Omental fat pad (tissue), 4 donors: ENCODE data around the gene NXPH3. TPM values are rescaled to one million over a fixed set of nuclear protein-coding genes. Genes with fewer than 3 reads are reported as not detected.

Experiments used
- ATAC-seq: fragments of 150-250 bp; one replicate; pipeline ENCODE4 v1.9.1; 2016; ENCODE audit warnings: mild to moderate bottlenecking, moderate library complexity; ENCODE audit not compliant: low FRiP score
- DNase-seq: peaks from one replicate; pipeline ENCODE4 v3.0.0-alpha.2; 2019; ENCODE audit warnings: low spot score
- CTCF ChIP-seq, 3 donors: fragments of 450-650 bp; IDR thresholded peaks; one replicate each; pipeline ENCODE4 v1.5.1; 2016 to 2017; ENCODE audit warnings: antibody characterized with exemption in 3 of 3, mild to moderate bottlenecking in 3 of 3, moderate library complexity in 2 of 3
- total RNA-seq, 4 donors: library from RNA; depleted of rRNA; stranded (reverse); fragments of >200 nt; gene quantifications; one replicate each; pipeline ENCODE4 v1.1.0, GENCODE V29; 2016

NXPH3 gene
- total RNA-seq, 4 donors from 2014 or later, result 2.9 to 7.4 (median 5.8) TPM

DNA sequence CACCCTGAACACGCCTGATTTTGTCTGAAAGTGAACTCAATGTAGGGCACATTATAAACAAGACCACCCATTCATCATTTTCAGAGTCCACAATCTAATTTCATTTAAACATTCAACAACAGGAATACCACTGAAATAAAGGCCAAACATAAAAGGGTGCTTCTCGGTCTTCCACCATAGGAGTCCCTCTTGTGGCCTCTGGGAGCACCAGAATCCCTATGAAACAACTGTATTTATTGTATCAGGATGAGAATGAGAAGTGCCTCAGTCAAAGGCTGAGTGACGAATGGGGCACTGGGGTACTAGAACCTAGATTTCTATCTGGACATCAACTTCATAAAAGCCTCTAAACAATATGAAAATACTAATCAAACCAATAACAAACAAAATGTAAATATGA lies 40.4 kb downstream of the NXPH3 start:
- no peak for TF ChIP-seq CTCF (IDR thresholded peaks at IDR 0.05)
- DNase-seq, result no peak
- no peak for ATAC-seq

GRCh38 chr17:49616601-49617131 lies 41.0 kb downstream of the NXPH3 start:
- DNase-seq, result no peak
- TF ChIP-seq CTCF (IDR thresholded peaks at IDR 0.05), result no peak
- ATAC-seq, result peak; percentile 66

GRCh38 chr17:49618028-49618611 lies 42.4 kb downstream of the NXPH3 start:
- TF ChIP-seq CTCF (IDR thresholded peaks at IDR 0.05), result no peak
- DNase-seq (no peak), ATAC-seq (no peak)

DNA sequence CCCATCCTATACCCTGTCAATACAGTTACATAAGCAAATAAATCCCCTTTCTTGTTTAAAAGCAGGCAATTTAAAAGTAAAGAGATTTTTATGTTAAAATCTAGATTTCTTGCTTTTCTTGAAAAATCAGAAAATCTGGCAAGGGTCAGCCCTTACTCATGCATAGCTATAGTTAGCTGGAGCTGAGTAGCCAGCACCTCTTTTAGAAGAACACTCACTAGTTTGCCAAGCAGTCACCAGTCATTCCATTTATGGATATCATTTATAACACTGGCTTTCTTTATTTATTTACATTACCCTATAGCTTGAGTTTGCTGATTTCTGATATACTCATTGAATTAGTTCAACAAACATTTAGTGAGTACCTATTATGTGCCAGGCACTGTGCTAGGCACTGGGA lies 45.7 kb downstream of the NXPH3 start:
- TF ChIP-seq CTCF (IDR thresholded peaks at IDR 0.05), result no peak
- DNase-seq (no peak), ATAC-seq (no peak)

DNA sequence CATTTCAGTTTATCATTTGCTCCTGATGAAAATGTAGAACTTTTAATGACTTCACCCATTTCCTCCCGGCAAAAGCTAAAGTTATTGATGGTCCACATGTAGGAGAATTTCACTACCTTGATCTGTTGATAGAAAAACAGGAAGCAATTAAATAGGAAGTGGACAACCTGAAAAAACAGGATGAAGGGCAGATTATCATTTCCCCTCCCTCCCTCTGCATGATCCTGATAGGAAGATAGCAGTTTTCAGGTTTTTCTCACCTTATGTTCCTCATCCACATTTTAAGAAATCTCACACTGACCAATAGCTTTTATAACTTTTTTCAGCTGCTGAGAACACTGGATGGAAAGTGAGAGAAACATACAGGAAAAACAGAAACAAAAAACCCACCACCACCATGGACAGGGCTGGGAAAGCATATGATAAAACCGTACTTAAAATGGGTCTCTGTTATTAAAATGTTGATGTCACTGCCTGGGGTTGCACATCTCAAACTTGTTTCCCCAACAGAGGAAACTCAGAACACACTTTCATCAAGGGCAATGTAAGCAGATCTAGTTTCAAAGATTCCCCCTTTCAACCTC lies 46.4 kb downstream of the NXPH3 start:
- DNase-seq (no peak), ATAC-seq (no peak)
- no peak for TF ChIP-seq CTCF (IDR thresholded peaks at IDR 0.05)

DNA sequence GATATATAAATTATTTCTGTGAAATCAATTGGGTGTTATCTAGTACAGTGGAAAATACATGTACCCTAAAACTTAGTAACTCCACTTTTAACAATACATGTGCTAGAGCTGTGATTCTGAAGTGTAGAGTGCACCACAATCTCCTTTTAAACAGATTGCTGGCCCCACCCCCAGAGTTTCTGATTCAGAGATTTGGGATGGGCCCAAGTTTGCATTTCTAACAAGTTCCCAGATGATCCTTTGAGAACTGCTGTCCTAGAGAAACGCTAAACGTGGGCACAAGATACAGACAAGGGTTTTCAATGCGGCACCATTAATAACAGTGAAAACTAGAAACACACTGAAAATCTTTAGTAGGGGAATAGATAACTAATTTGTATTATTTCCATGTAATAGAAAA lies 49.2 kb downstream of the NXPH3 start:
- TF ChIP-seq CTCF (IDR thresholded peaks at IDR 0.05), result no peak
- DNase-seq (no peak), ATAC-seq (no peak)

DNA sequence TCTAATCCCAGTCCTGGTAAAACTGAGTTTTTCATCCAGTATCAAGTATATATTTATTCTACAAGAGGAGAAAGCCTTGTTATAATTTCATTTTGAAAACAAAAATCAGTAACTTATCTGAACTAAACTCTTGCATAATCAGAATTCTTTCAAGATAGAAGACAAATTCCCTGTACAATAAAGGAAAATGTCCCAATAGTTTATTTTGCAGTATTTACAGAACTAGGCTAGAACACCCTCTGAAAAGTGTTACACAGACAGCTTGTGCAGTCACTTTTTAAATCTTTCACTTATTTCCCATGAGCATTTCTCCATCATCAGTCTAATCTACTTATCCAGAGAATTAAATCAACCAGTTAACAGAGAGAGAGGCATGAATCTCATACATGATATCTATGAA lies 53.8 kb downstream of the NXPH3 start:
- ATAC-seq (no peak), DNase-seq (no peak)
- no peak for TF ChIP-seq CTCF (IDR thresholded peaks at IDR 0.05)
